ENCODE data around the gene TLE1. TPM values are rescaled to one million over a fixed set of nuclear protein-coding genes. Genes with fewer than 3 reads are reported as not detected.

The TLE1 gene
- total RNA-seq, 1 experiment from 2014 or later, result 49.0 TPM

- H3K27me3 ChIP-seq (ENCODE audit: low read length), result no peaks in the 10 kb centered on the region
- H2AFZ ChIP-seq (ENCODE audit: low read length), result no peak overlapping the region
- no peak overlapping the region for H3K4me3 ChIP-seq (ENCODE audit: low read length)
- TF ChIP-seq CTCF (conservative IDR thresholded peaks at IDR 0.05; ENCODE audit: low read depth, low read length) (no peak), EZH2 (IDR thresholded peaks at IDR 0.05; ENCODE audit: low read length, unreplicated experiment) (no peak), EZH2phosphoT487 (IDR thresholded peaks at IDR 0.05; ENCODE audit: borderline replicate concordance, low read length) (no peak)
- H3K9me3 ChIP-seq (ENCODE audit: low read length), result no peaks in the 10 kb centered on the region
- ATAC-seq (no peak), DNase-seq (no peak)
- no peaks in the 10 kb centered on the region for H3K4me1 ChIP-seq (ENCODE audit: insufficient read depth, low read length)
- intact Hi-C loops (cut with micrococcal nuclease), result no loop called here
- no peak overlapping the region for H3K9ac ChIP-seq (ENCODE audit: low read length)
- H3K9me2 ChIP-seq (replicated peaks; ENCODE audit: low read length), result no peaks in the 10 kb centered on the region
- no peak overlapping the region for H3K27ac ChIP-seq (ENCODE audit: low read length)
- H3K4me2 ChIP-seq (ENCODE audit: low read length), result no peak overlapping the region
- no peaks in the 10 kb centered on the region for H4K20me1 ChIP-seq (ENCODE audit: low read length)
- ChIA-PET POLR2A (ENCODE audit: unreplicated experiment) (no interaction called here), CTCF (no interaction called here)
- no TSS peak for BruUV-seq (replicated peaks)
- peaks cover 13% of the 10 kb centered on the region for H3K36me3 ChIP-seq (ENCODE audit: low read depth, low read length)
- no peaks in the 10 kb centered on the region for H3F3A ChIP-seq (ENCODE audit: low read length, unreplicated experiment)
- peaks cover 30% of the 10 kb centered on the region for H3K79me2 ChIP-seq (ENCODE audit: low read length)
Observed at GRCh38 chr9:81636255-81636599, 53.1 kb downstream of the TLE1 start.

GRCh38 chr9:81635521-81636254 lies 53.7 kb downstream of the TLE1 start:
- peaks cover 16% of the 10 kb centered on the region for H3K36me3 ChIP-seq (ENCODE audit: low read depth, low read length)
- H3F3A ChIP-seq (ENCODE audit: low read length, unreplicated experiment), result no peaks in the 10 kb centered on the region
- H3K9ac ChIP-seq (ENCODE audit: low read length), result no peak overlapping the region
- H3K27ac ChIP-seq (ENCODE audit: low read length), result no peak overlapping the region
- no peak for ATAC-seq
- H3K4me2 ChIP-seq (ENCODE audit: low read length), result no peak overlapping the region
- no peaks in the 10 kb centered on the region for H3K9me2 ChIP-seq (replicated peaks; ENCODE audit: low read length)
- no peaks in the 10 kb centered on the region for H3K27me3 ChIP-seq (ENCODE audit: low read length)
- ChIA-PET POLR2A (ENCODE audit: unreplicated experiment) (no interaction called here), CTCF (no interaction called here)
- H4K20me1 ChIP-seq (ENCODE audit: low read length), result no peaks in the 10 kb centered on the region
- H3K4me3 ChIP-seq (ENCODE audit: low read length), result no peak overlapping the region
- no peaks in the 10 kb centered on the region for H3K9me3 ChIP-seq (ENCODE audit: low read length)
- TF ChIP-seq CTCF (conservative IDR thresholded peaks at IDR 0.05; ENCODE audit: low read depth, low read length) (no peak), EZH2 (IDR thresholded peaks at IDR 0.05; ENCODE audit: low read length, unreplicated experiment) (no peak), EZH2phosphoT487 (IDR thresholded peaks at IDR 0.05; ENCODE audit: borderline replicate concordance, low read length) (no peak)
- peaks cover 27% of the 10 kb centered on the region for H3K79me2 ChIP-seq (ENCODE audit: low read length)
- H2AFZ ChIP-seq (ENCODE audit: low read length), result no peak overlapping the region
- intact Hi-C loops (cut with micrococcal nuclease), result no loop called here
- DNase-seq, result no peak
- BruUV-seq (replicated peaks), result no TSS peak
- H3K4me1 ChIP-seq (ENCODE audit: insufficient read depth, low read length), result peaks cover 5% of the 10 kb centered on the region

- Histone ChIP-seq H3K4me3 (ENCODE audit: low read length) (no peak overlapping the region), H3K36me3 (ENCODE audit: low read depth, low read length) (peaks cover 16% of the 10 kb centered on the region; the same call in 1 of the 2 replicates), H2AFZ (ENCODE audit: low read length) (no peak overlapping the region), H3K27ac (ENCODE audit: low read length) (no peak overlapping the region), H3K9me2 (replicated peaks; ENCODE audit: low read length) (no peaks in the 10 kb centered on the region), H3K9me3 (ENCODE audit: low read length) (no peaks in the 10 kb centered on the region), H3K4me2 (ENCODE audit: low read length) (no peak overlapping the region), H3F3A (ENCODE audit: low read length, unreplicated experiment) (no peaks in the 10 kb centered on the region), H4K20me1 (ENCODE audit: low read length) (no peaks in the 10 kb centered on the region), H3K79me2 (ENCODE audit: low read length) (peaks cover 20% of the 10 kb centered on the region), H3K27me3 (ENCODE audit: low read length) (no peaks in the 10 kb centered on the region), H3K4me1 (ENCODE audit: insufficient read depth, low read length) (peaks cover 12% of the 10 kb centered on the region), H3K9ac (ENCODE audit: low read length) (no peak overlapping the region)
- intact Hi-C loops (cut with micrococcal nuclease), result no loop called here
- TF ChIP-seq CTCF (conservative IDR thresholded peaks at IDR 0.05; ENCODE audit: low read depth, low read length) (no peak), EZH2 (IDR thresholded peaks at IDR 0.05; ENCODE audit: low read length, unreplicated experiment) (no peak), EZH2phosphoT487 (IDR thresholded peaks at IDR 0.05; ENCODE audit: borderline replicate concordance, low read length) (no peak)
- no TSS peak for BruUV-seq (replicated peaks)
- no peak for ATAC-seq
- CTCF ChIA-PET, result no interaction called here
- DNase-seq, result no peak
- POLR2A ChIA-PET (ENCODE audit: unreplicated experiment), result no interaction called here
Observed at GRCh38 chr9:81634915-81635516, 54.3 kb downstream of the TLE1 start.

All from PC-3 (cell line).